Smooth muscle cell (in vitro differentiated cells): Measurements from ENCODE around the gene KCNQ2. TPM values are rescaled to one million over a fixed set of nuclear protein-coding genes. Genes with fewer than 3 reads are reported as not detected.

ENCODE experiments used
- DNase-seq: peaks from one replicate; lab custom pipeline; 2025; ENCODE audit not compliant: unreplicated experiment; lab: John Stamatoyannopoulos, UW
- H2AFZ ChIP-seq: fragments of 200-600 bp; sonication (generic); 2 replicates; pipeline ENCODE4 v1.6.0; 2016; ENCODE audit warnings: antibody characterized with exemption, low read depth, mild to moderate bottlenecking
- H3F3A ChIP-seq: fragments of 200-600 bp; sonication (generic); 2 replicates; pipeline ENCODE4 v1.6.0; 2017; ENCODE audit warnings: antibody characterized with exemption, low read depth
- H3K27ac ChIP-seq: fragments of 200-600 bp; sonication (generic); 2 replicates; pipeline ENCODE4 v1.5.1; 2016; ENCODE audit warnings: low read depth, mild to moderate bottlenecking
- H3K27me3 ChIP-seq: fragments of 200-600 bp; sonication (generic); 2 replicates; pipeline ENCODE4 v1.6.1; 2016; ENCODE audit warnings: low read depth, mild to moderate bottlenecking
- H3K36me3 ChIP-seq: fragments of 200-600 bp; sonication (generic); 2 replicates; pipeline ENCODE4 v1.5.1; 2016; ENCODE audit warnings: low read depth
- H3K4me1 ChIP-seq: fragments of 200-600 bp; sonication (generic); 2 replicates; pipeline ENCODE4 v1.5.1; 2016; ENCODE audit warnings: low read depth
- H3K4me2 ChIP-seq: fragments of 200-600 bp; sonication (generic); 2 replicates; pipeline ENCODE4 v1.6.0; 2016; ENCODE audit warnings: mild to moderate bottlenecking
- H3K4me3 ChIP-seq: fragments of 200-600 bp; sonication (generic); 2 replicates; pipeline ENCODE4 v1.5.1; 2016; ENCODE audit warnings: mild to moderate bottlenecking
- H3K79me2 ChIP-seq: fragments of 200-600 bp; sonication (generic); 2 replicates; pipeline ENCODE4 v1.6.0; 2016; ENCODE audit warnings: low read depth, mild to moderate bottlenecking
- H3K9ac ChIP-seq: fragments of 200-600 bp; sonication (generic); 2 replicates; pipeline ENCODE4 v1.6.0; 2016; ENCODE audit warnings: low read depth
- H3K9me3 ChIP-seq: fragments of 200-600 bp; sonication (generic); replicated peaks from 2 replicates; pipeline ENCODE4 v1.5.1; 2016; ENCODE audit warnings: low read depth
- H4K20me1 ChIP-seq: fragments of 200-600 bp; sonication (generic); 2 replicates; pipeline ENCODE4 v1.6.0; 2016; ENCODE audit warnings: low read depth
- CTCF ChIP-seq: fragments of 200-600 bp; sonication (generic); IDR thresholded peaks from 2 replicates; pipeline ENCODE4 v1.5.1; 2017; ENCODE audit warnings: borderline replicate concordance, mild to moderate bottlenecking, antibody characterized with exemption; ENCODE audit not compliant: insufficient read depth, poor library complexity, severe bottlenecking
- whole genome bisulfite sequencing: methylation state at CpG from one replicate; pipeline ENCODE4 v1.1.7; 2016; ENCODE audit warnings: low lambda C conversion rate; 5-methylcytosine and 5-hydroxymethylcytosine counted together
- polyA plus RNA-seq: library from polyadenylated mRNA; unstranded; fragments of >200 nt; fragmentation: Nextera tagmentation; extraction: Ambion mirVana; gene quantifications from 2 replicates; pipeline ENCODE4 v1.2.1, GENCODE V29; 2016
- total RNA-seq: library from RNA; depleted of rRNA; stranded (reverse); fragments of >200 nt; gene quantifications from 2 replicates; pipeline ENCODE4 v1.2.3, GENCODE V29; 2014

Gene KCNQ2
- total and polyA plus RNA-seq, 2 experiments from 2014 or later, result 5.1 to 5.7 TPM

- Histone ChIP-seq H4K20me1 (no peaks in the 10 kb centered on the region), H3K27me3 (no peaks in the 10 kb centered on the region), H3K9me3 (no peaks in the 10 kb centered on the region), H3K79me2 (no peaks in the 10 kb centered on the region), H3F3A (no peaks in the 10 kb centered on the region), H3K9ac (no peak overlapping the region), H3K4me3 (no peak overlapping the region), H3K36me3 (no peaks in the 10 kb centered on the region), H3K27ac (no peak overlapping the region), H3K4me2 (no peak overlapping the region), H2AFZ (no peak overlapping the region), H3K4me1 (no peaks in the 10 kb centered on the region)
- peak; percentile 14 for DNase-seq
- whole genome bisulfite sequencing, result 51% methylated on average over 11 of the region's 11 CpGs
- TF ChIP-seq CTCF, result peak; percentile 45
Observed at GRCh38 chr20:63442100-63442493, 30.4 kb downstream of the KCNQ2 start.

GRCh38 chr20:63441136-63442099 is 31.0 kb downstream of the KCNQ2 start:
- Histone ChIP-seq H3K27me3 (no peaks in the 10 kb centered on the region), H2AFZ (no peak overlapping the region), H3K4me3 (no peak overlapping the region), H3K79me2 (no peaks in the 10 kb centered on the region), H3K9me3 (no peaks in the 10 kb centered on the region), H4K20me1 (no peaks in the 10 kb centered on the region), H3F3A (no peaks in the 10 kb centered on the region), H3K27ac (no peak overlapping the region), H3K4me1 (no peaks in the 10 kb centered on the region), H3K4me2 (peak overlapping the region; percentile 48), H3K36me3 (no peaks in the 10 kb centered on the region), H3K9ac (no peak overlapping the region)
- DNase-seq, result no peak
- no peak for TF ChIP-seq CTCF
- WGBS, result 60% methylated on average over 22 of the region's 22 CpGs

- Histone ChIP-seq H3K9ac (no peak overlapping the region), H3F3A (no peaks in the 10 kb centered on the region), H3K4me3 (no peak overlapping the region), H3K36me3 (no peaks in the 10 kb centered on the region), H3K27me3 (no peaks in the 10 kb centered on the region), H3K79me2 (no peaks in the 10 kb centered on the region), H3K4me1 (no peaks in the 10 kb centered on the region), H3K9me3 (no peaks in the 10 kb centered on the region), H2AFZ (no peak overlapping the region), H4K20me1 (no peaks in the 10 kb centered on the region), H3K27ac (no peak overlapping the region), H3K4me2 (no peak overlapping the region)
- TF ChIP-seq CTCF, result no peak
- DNase-seq, result no peak
- 97% methylated on average over 26 of the region's 26 CpGs for WGBS
Observed at GRCh38 chr20:63440366-63440955, 32.0 kb downstream of the KCNQ2 start.
